GM12892 (cell line): Measurements from ENCODE around the gene HBEGF.

Experiments
- POLR2A ChIP-seq: IDR thresholded peaks from 2 replicates; pipeline ENCODE4 v1.6.1; 2011; ENCODE audit warnings: low read depth, low read length, control low read depth
- TAF1 ChIP-seq: IDR thresholded peaks from 2 replicates; pipeline ENCODE4 v1.6.1; 2011; ENCODE audit warnings: low read depth, mild to moderate bottlenecking, control low read depth, low read length, borderline replicate concordance

GRCh38 chr5:140393738-140394137 lies 47.3 kb upstream of the HBEGF start:
- TF ChIP-seq TAF1 (no peak), POLR2A (no peak)
